CD4-positive, alpha-beta T cell treated with Interleukin-4 for 4 hours (primary cell): ENCODE results near the gene IL17RE.
"Not testable (repeated sequence)": the region's sequence is repeated elsewhere in the genome, so short reads cannot be mapped to it uniquely, and the experiment has no call there.

Source experiments
- DNase-seq: peaks from one replicate; pipeline ENCODE4 v3.0.0-alpha.2; 2020

The IL17RE gene

DNA sequence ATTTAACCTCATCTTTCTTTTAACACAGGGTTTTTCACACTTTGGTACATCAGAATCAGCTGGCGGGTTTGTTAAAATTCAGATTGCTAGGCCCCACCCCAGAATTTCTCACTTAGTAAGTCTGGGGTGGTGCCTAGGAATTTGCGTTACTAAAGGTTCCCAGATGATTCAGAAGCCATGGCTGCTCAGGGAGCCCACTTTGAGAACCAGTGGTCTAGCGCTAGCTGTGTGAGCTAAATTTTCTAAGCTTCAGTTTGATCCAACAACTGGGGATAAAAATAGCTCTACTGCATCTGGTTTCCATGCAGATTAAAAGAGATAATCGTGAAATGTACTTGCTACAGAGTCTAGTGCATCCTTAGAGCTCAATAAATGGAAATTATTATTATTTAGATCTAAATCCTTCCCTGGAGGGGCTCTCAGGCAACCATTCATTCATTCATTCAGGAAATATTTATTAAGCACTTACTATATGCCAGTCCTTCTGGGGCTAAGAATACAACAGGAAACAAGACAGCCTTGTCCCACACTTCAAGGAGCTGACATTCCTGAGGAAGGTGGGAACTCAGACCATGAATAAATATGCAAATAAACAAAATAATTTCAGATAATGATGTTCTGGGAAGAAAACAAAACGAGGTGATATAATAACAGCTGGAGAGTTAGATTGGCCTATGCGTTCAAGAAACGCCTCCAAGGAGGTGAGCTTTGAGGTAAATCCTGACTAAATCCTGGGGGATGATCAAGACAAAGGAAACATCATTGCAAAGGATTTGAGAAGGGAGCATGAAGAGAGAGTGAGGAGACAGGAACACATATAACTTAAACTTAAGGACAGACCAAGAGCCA is 18.7 kb upstream of the IL17RE start:
- DNase-seq: no peak

DNA sequence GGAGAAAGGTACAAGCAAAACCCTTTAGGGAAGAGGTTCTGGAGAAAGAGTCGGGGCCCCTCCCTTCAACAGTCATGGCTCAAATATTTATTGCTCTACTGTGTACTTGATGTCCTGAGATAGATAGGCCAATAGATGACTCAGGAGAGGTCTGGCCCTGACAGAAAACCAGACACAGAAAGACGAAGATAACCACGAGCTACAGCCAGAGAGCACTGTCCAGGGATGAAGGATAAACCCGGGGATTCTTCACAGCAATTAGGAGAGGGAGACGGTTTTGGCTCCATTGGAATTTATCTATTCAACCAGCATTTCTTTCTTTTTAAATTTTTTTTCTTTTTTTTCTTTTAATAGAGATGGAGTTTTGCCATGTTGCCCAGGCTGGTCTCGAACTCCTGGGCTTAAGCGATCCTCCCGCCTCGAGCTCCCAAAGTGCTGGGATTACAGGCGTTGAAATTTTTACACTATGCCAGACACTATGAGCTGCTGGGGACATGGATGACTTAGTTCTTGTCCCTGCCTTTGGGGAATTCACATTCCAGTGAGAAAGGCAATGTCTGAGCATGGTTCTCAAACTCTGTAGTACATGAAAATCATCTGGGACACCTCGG is 18.0 kb upstream of the IL17RE start:
- no peak for DNase-seq

DNA sequence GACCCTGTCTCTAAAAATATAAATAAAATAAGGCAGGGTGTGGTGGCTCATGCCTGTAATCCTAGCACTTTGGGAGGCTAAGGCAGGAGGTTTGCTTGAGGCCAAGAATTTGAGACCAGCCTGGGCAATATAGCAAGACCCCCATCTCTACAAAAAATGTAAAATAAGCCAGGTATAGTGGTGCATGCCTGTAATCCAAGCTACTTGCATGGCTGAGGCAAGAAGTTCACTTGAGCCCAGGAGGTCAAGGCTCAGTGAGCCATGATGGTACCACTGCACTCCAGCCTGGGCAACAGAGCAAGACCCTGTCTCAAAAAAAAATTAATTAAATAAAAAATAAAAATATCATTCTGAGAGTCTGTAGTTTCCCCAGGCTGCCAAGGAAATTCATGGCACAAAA is 16.3 kb upstream of the IL17RE start:
- no peak for DNase-seq

DNA sequence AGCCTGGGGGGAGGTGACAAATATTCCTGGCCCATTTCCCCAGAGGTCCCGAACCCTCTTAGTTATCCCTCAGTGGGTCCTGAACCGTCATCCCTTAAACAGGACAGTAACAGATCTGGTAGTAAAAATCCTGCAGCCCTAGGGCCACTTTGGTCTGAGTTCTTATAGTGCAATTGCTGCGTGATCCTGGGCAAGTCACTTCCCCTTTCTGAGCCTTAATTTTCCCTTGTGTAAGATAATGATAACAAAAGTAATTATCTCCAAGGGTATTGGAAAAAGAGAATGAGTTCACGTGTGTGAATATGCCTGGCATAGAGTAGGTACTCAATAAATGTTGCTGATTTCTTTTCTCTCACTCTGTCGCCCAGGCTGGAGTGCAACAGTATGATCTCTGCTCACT is 15.2 kb upstream of the IL17RE start:
- no peak for DNase-seq

DNA sequence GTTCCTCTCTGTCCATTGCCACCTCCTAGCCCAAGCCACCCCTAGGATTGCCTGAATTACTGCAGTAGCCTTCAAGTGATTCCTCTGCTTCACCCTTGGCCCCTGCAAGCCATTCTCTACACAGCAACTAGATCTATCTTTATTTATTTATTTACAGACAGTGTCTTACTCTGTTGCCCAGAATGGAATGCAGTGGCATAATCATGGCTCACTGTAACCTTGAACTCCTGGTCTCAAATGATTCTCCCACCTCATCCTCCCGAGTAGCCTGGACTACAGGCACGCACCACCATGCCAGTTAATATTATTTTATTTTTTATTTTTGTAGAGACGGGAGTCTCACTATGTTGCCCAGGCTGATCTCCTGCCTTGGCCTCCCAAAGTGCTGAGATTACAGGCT is 14.1 kb upstream of the IL17RE start:
- DNase-seq: no peak

DNA sequence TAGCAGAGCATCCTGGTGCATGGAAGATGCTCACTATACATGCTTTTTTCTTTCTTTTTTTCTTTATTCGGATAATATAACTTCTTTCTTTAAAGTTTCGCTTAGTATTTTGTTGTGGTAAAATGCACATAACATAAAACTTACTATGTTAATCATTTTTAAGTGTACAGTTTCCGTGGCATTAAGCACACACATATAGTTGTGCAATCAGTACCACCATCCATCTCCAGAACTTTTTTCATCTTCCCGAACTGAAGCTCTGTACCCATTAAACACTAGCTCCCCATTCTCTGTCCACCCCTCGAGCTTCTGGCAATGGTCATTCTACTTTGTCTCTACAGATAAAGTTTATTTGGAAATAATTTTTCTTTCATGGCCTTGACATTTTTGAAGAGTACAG is 13.2 kb upstream of the IL17RE start:
- DNase-seq: no peak

DNA sequence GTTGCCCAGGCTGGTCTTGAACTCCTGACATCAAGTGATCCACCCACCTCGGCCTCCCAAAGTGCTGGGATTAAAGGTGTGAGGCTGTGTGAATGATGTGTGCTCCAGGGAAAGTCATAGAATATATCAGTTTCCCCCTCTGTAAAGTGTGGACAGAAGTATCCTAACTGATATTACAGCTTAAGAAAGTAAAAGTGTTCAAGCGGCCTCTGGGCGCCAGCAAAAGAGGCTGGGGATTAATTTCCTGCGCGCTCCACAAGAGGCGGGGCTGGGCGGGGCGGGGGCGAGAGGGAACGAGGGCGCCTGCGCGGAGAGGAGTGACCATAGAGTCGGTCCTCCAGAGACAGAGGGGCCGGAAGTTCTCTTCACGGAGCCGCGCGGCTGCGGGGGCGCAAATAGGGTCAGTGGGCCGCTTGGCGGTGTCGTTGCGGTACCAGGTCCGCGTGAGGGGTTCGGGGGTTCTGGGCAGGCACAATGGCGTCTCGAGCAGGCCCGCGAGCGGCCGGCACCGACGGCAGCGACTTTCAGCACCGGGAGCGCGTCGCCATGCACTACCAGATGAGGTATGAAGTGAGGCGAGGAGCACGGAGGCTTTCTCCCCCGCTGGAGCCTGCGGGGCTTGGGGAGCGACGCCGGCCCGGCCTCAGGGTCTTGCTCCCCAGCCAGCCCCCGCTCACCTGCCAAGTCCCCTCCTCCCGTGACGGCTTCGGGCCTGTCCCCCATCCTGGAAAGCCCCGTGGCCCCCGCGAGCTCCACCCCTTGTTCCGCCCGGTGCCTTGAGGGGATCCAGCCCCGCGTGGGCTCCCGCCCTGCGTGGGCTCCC is 12.2 kb upstream of the IL17RE start, which contains the start of gene JAGN1:
Gene JAGN1 (plus strand): TSS at position 362 of the 823 bp plus-strand sequence. CDS start 113 bp downstream, at position 475.
- peak; percentile 91 for DNase-seq

DNA sequence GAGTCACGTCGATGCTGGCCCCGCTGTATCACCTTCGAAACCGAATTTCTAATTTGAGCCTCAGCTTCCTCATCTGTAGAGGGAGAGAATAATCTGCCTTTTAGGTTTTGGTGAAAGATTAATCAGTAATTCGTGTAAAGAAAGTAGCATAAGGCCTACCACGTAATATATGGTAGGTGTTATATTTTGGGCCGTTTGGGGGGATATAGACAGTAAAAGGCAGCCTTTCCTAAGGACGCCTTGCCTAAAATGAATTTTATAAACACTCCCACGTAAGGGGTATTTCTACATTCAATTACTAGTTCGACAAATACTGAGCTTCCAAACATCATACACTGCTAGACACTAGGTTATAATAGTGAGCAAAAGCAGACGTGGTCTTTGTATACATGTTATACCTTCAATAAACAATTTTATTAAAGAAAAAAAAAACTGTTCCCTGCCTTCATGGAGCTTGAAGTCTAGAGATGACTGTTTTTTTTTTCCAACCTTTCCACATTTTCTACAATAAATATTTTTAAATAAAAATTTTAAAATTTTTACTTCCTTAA is 11.5 kb upstream of the IL17RE start:
- DNase-seq: no peak

DNA sequence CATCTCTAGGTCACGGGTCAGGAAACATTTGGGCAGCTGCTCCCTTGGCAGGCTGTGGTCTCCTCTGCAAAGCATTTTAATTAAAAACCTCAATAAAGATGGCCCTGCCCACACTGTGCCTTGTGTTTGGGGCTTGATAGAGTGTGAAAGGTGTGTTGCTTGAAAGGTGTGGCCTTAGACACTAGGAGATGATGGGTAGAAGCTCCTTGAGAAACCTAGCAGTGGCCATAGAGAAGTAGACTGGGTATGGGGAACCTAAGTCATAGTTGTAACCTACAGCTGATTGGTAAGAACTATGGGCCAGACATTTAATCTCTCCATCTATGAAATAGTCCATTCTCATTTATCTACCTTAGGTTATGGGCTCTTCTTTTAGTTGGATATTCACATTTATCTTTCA is 8.9 kb upstream of the IL17RE start:
- DNase-seq: no peak

DNA sequence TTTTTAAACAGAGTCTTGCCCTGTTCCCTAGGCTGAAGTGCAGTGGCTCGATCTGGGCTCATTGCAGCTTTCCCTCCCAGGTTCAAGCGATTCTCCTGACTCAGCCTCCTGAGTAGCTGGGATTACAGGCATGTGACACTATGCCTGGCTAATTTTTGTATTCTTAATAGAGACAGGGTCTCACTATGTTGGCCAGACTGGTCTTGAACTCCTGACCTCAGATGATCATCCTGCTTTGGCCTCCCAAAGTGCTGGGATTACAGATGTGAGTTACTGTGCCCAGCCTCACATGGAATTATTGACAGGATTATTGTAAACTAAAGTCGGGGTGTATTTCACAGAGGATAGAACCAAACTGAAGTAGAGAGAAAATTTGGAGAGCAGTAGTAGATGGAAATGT is 6.9 kb upstream of the IL17RE start:
- not testable (repeated sequence) for DNase-seq

DNA sequence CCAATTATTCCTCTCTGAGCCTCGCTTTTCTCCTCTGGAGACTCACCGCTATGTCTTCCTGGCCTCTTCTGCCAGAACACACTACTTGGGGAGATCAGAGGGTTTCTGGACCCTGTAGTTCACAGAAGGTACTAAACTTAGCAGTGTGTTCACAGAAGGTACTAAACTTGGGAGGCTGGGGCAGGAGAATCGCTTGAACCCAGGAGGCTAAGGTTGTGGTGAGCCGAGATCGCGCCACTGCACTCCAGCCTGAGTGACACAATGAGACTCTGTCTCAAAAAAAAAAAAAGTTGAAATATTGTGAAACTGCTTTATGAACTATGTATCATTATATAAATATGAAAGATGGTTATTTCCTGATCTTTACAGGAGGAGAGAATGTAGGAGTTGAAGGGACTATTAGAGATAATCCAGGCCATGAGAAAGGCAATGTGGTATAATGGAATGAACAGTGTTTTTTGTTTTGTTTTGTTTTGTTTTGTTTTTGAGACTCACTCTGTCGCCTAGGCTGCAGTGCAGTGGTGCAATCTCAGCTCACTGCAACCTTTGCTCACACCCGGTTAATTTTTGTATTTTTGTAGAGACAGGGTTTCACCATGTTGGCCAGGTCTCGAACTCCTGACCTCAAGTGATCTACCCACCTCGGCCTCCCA is 5.8 kb upstream of the IL17RE start:
- DNase-seq: not testable (repeated sequence)

DNA sequence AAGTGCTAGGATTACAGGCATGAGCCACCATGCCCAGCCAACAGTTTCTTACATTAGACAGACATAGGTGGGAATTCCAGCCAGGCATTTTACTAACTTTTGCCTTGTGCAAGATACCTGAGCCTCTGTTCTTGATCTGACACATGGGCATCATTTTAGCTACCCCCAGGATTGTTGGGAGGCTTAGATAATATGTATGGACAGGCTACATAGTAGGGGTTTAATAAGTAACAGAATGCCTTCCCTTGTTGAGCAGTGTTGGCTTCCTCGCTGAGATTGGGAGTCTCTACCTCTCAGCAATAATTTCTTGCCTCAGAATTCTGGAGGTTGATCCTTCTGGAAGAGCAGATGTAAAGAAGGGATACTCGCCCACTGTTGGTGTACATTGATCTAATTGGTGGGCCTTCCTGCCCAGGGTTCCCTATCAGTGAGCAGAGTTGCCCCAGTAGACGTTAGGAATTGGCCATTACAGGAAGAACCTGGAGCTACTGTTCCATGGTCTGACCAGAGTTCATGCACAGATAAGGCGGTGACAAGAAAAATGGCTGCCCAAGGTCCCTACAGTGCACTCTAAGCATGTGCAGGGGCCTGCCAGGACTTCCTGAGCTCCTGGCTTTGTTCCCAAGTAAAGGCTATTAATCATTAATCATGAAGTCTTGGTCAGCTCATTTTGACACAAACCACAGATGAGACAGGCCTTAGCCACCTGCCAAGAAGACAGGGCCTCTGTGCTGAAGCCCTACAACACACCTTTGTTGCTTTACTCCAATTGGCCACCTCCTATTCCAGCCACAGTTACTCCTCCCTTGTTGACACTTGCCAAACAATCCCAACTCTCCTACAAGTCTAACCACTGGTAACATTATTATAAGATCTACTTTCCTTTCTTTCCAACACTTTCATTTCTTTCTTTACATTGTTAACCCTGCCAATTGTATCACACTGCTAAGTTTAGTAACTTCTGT is 5.0 kb upstream of the IL17RE start:
- DNase-seq: no peak

DNA sequence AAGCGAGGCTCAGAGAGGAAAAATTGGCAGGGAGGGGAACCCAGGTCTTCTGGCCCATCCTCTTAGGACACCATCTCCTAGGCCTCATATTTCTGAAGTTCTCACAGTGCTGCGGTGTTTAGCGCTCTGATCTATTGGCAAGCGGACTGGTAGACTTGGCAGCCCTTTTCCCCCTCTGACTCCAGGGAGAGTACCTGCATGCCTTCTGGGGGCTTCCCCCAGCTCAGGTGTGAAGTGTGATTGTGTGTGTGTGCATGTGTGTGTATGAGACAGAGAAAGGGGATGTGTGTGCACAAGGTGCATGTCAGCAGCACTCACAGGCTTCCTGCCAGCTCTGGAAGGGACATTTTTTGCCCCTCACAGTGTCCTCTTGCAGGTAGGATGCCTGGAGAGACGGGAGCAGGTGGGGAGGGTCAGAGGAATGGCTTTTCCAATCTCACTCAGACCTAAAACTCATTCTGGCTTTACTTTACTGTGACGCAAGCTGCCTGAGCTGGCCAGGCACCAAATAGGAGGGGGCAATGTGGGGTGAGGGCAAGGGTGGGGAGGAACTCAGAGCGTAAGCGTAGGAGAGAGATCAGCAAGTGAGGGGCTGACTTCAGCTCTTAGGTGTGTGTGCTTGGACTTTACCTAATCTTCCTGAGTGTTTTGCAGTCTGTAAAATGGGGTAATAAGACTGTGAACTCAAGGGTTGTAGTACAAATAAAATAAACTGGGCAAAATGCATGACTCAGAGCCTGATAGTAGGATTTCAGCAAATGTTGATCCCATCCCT is 4.0 kb upstream of the IL17RE start:
- DNase-seq: no peak

DNA sequence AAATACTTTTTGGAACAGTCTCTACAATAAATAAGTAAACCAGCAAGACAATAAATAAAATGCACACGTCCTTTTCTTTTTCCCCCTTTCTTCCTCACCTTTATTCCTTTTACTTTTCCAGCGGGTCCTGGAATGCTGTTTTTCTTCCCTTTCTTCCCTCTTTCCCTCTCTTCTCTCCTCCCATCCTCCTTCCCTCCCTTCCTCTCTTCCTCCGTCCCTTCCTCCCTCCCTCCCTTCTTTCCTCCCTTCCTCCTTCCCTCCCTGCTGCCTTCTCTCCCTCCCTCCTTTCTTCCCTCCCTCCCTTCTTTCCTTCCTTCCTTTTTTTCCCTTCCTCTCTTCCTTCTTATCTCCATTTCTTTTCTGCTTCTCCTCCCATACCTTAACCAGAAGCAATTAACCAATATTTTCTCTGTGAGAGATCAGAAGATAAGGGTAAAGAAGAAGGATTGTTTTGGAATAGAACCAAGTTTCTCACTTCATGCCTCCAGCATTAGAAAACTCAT is 3.3 kb upstream of the IL17RE start:
- no peak for DNase-seq

DNA sequence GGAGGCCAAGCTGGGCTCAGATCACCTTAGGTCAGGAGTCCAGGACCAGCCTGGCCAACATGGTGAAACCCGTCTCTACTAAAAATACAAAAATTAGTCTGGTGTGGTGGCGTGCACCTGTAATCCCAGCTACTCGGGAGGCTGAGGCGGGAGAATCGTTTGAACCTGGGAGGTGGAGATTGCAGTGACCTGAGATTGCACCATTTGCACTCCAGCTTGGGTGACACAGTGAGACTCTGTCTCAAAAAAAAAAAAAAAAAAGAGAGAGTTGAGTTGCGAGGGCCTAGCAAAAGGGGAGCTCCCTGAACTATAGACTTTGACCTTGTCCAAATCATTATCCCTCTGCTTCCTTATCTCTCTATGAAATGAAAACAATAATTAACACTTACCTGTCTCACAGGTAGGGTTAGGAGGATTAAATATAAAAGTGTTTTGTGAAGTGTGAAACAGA is 1.7 kb upstream of the IL17RE start:
- not testable (repeated sequence) for DNase-seq

DNA sequence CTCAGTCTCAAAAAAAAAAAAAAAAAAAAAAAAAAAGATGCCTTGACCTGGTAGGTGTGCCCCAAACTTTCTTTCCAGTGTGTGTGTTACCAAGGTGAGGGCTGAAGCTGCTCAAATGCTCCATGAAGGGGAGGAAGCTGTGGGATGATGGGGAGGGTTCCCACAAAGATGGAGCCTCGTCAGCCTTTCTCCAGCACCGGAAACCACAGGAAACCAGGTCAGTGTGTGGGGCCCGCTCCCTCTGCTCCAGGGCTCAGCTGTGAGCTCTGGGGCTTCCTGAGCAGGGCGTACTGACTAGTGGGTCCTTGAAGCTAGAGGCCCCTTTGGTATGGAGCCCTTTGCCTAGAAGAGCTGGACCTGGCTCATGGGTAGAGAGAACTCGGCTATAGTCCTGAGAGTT is 681 bp upstream of the IL17RE start:
- peak; percentile 38 for DNase-seq

DNA sequence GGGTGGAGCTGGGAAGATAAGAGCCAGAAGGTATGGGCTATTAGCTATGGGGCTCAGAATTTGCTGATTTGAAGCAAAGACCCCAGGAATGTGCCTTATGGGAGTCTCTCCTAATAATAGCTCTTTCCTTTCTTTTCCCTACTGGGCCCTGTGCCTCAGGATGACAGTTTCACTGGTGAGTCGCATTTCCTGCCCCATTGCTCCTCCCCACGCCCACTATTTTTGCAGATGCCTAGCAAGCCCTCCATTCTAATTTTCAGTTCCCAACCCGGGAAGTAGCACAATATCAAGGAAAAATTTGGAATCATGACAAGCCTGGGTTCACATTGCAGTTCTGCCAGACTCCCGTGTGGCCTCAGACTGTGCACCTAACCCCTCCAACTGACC is 583 bp downstream of the IL17RE start:
- DNase-seq: no peak

DNA sequence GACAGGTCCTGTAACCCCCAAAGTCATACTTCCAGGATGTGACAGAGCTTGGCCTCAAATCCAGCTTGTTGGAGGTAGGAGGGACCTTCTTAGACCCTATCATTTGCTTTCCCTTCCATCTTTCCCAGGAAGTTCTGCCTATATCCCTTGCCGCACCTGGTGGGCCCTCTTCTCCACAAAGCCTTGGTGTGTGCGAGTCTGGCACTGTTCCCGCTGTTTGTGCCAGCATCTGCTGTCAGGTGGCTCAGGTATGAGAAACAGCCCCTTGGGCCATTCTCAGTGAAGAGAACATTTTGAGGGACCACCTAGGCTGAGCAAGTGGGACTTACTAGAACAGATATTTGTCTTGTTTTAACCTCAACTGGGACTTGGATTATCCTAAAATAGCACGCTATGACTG is 1.3 kb downstream of the IL17RE start:
- no peak for DNase-seq

DNA sequence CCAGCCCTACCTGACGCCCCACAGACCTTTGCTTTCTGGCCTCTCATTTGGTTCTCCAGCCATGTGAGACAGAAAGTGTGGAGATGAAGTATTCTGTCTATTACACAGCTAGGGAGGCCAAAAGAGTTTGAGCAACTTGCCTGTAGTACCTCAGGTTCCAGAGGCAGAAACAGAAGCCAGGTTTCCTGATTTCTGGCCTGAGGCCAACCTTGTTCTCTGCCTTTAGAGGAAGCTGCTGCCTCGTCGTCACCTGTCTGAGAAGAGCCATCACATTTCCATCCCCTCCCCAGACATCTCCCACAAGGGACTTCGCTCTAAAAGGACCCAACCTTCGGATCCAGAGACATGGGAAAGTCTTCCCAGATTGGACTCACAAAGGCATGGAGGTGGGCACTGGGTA is 3.8 kb downstream of the IL17RE start:
- DNase-seq: no peak

DNA sequence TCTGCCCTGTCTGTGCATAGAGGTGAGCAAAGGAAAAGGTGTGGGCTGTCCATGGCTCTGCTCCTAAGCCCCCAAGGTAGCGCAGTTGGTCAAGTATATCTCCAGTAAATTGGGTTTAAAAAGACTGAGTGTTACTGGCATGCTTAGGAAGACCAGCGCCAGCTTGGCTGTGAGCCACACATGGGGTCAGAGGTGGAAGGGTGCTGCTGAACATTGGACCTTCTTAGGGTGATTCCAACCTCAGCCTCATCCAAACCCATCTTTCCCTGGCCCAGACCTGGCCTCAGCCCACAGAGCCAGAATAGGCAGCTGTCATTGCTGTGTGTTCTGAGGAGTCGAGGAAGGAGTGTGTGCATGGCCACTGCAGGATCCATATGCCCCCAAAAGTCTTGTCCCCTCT is 5.6 kb downstream of the IL17RE start:
- DNase-seq: no peak
